Stimulated activated CD8-positive, alpha-beta memory T cell treated with anti-CD3 and anti-CD28 coated beads, Interleukin-12 subunit alpha, Interleukin-12 subunit beta, amount 100 ng/mL, for 4 hours (primary cell): ENCODE results near the gene IL12B.
"Not testable (repeated sequence)": the region's sequence is repeated elsewhere in the genome, so short reads cannot be mapped to it uniquely, and the experiment has no call there.

ENCODE experiments used
- DNase-seq: peaks from one replicate; pipeline ENCODE4 v3.0.0-alpha.2; 2020; ENCODE audit warnings: low read depth

The IL12B gene

GRCh38 chr5:159330131-159330800, at the start of gene IL12B:
Gene IL12B (minus strand): TSS chr5:159330487. CDS start chr5:159326782, 3,705 bp downstream.
- no peak for DNase-seq

GRCh38 chr5:159377653-159378052, 47.4 kb upstream of the IL12B start:
- DNase-seq, result no peak

- DNase-seq, result not testable (repeated sequence)
These were observed 37.6 kb upstream of the IL12B start for GRCh38 chr5:159367866-159368265.

- not testable (repeated sequence) for DNase-seq
These were observed 36.5 kb upstream of the IL12B start for GRCh38 chr5:159366776-159367175.

GRCh38 chr5:159362220-159362619, 31.9 kb upstream of the IL12B start:
- DNase-seq, result no peak

GRCh38 chr5:159359871-159360270, 29.6 kb upstream of the IL12B start:
- DNase-seq, result not testable (repeated sequence)

- DNase-seq, result no peak
These were observed 29.1 kb upstream of the IL12B start for GRCh38 chr5:159359408-159359807.

GRCh38 chr5:159353661-159354252, 23.5 kb upstream of the IL12B start:
- DNase-seq, result no peak

GRCh38 chr5:159350644-159351043, 20.4 kb upstream of the IL12B start:
- not testable (repeated sequence) for DNase-seq

- not testable (repeated sequence) for DNase-seq
These were observed 19.9 kb upstream of the IL12B start for GRCh38 chr5:159350216-159350615.

- DNase-seq, result no peak
These were observed 15.6 kb upstream of the IL12B start for GRCh38 chr5:159345861-159346260.

- no peak for DNase-seq
These were observed 15.0 kb upstream of the IL12B start for GRCh38 chr5:159345336-159345735.

GRCh38 chr5:159343295-159344094, 13.2 kb upstream of the IL12B start:
- DNase-seq, result no peak

- no peak for DNase-seq
These were observed 12.6 kb upstream of the IL12B start for GRCh38 chr5:159342840-159343239.

GRCh38 chr5:159341906-159342310, 11.6 kb upstream of the IL12B start:
- peak; percentile 43 for DNase-seq

GRCh38 chr5:159341145-159341544, 10.9 kb upstream of the IL12B start:
- no peak for DNase-seq

GRCh38 chr5:159340511-159340910, 10.2 kb upstream of the IL12B start:
- DNase-seq, result no peak

- DNase-seq, result no peak
These were observed 9.2 kb upstream of the IL12B start for GRCh38 chr5:159339460-159339859.

- DNase-seq, result no peak
These were observed 7.8 kb upstream of the IL12B start for GRCh38 chr5:159338118-159338517.

GRCh38 chr5:159337016-159337955, 7.0 kb upstream of the IL12B start:
- peak; percentile 10 for DNase-seq

GRCh38 chr5:159336586-159336985, 6.3 kb upstream of the IL12B start:
- no peak for DNase-seq

GRCh38 chr5:159333545-159333925, 3.2 kb upstream of the IL12B start:
- DNase-seq, result no peak
